Measurements from ENCODE around the gene PIGQ.
A peak's percentile ranks its signal among the peaks of the same experiment; 100 is the strongest.

The PIGQ gene

DNA sequence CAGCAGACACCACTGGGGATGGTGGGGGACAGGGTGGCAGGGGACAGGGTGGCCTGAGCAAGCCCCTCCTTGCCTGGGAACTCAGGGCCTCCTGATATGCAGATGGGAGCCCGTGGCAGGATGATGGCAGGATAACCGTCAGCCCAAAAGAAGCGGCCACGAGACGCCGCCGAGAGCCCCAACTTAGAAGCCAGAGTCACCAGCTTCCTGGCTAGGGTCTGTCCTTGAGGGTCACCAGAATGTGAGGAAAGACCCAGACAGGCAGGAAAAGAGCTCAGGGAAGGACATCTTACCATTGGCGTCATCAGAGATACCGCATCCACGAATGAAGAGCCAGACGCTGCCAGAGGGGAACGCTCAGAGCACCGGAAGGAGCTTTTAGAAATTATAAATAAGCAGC is 39.5 kb downstream of the PIGQ start:
- H3K4me3 ChIP-seq (ENCODE audit: low read depth, low read length), result no peak overlapping the region
- DNase-seq, result no peak
- H3K36me3 ChIP-seq, result peaks cover 14% of the 10 kb centered on the region
- H3K27me3 ChIP-seq (ENCODE audit: insufficient read depth, low read depth, severe bottlenecking), result no peaks in the 10 kb centered on the region
- H3K27ac ChIP-seq, result peak overlapping the region; percentile 23; the same call in 1 of the 2 replicates
- TF ChIP-seq, protein P1, sequence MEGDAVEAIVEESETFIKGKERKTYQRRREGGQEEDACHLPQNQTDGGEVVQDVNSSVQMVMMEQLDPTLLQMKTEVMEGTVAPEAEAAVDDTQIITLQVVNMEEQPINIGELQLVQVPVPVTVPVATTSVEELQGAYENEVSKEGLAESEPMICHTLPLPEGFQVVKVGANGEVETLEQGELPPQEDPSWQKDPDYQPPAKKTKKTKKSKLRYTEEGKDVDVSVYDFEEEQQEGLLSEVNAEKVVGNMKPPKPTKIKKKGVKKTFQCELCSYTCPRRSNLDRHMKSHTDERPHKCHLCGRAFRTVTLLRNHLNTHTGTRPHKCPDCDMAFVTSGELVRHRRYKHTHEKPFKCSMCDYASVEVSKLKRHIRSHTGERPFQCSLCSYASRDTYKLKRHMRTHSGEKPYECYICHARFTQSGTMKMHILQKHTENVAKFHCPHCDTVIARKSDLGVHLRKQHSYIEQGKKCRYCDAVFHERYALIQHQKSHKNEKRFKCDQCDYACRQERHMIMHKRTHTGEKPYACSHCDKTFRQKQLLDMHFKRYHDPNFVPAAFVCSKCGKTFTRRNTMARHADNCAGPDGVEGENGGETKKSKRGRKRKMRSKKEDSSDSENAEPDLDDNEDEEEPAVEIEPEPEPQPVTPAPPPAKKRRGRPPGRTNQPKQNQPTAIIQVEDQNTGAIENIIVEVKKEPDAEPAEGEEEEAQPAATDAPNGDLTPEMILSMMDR (IDR thresholded peaks at IDR 0.05; ENCODE audit: low read depth, low read length), result no peak
- H3K9me3 ChIP-seq (ENCODE audit: severe bottlenecking), result peaks cover 11% of the 10 kb centered on the region

DNA sequence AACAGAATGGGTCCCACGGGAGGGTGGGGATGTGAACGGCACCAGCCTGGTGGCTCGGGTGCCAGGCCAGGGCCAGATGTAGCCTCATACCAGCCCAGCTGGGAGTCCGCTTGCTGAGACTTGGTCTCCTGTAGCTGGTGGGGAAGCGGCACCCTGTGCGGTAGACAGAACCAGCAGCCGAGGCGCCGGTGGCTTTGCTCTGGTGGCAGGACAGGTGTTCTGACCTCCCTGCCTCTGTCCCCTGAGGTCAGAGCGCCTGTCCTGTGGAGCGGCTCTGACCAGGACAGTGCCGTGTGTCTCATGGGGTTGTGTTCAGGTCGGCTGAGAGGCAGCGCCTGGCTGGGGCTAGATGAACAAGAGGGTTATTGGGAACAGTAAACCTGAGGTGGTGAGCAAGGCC is 40.2 kb downstream of the PIGQ start:
- H3K4me3 ChIP-seq (ENCODE audit: low read depth, low read length), result no peak overlapping the region
- peak overlapping the region; percentile 23 for H3K27ac ChIP-seq
- DNase-seq, result no peak
- TF ChIP-seq, protein P1 (IDR thresholded peaks at IDR 0.05; ENCODE audit: low read depth, low read length), result no peak
- H3K36me3 ChIP-seq, result peaks cover 11% of the 10 kb centered on the region
- peaks cover 5% of the 10 kb centered on the region for H3K9me3 ChIP-seq (ENCODE audit: severe bottlenecking)
- no peaks in the 10 kb centered on the region for H3K27me3 ChIP-seq (ENCODE audit: insufficient read depth, low read depth, severe bottlenecking)

DNA sequence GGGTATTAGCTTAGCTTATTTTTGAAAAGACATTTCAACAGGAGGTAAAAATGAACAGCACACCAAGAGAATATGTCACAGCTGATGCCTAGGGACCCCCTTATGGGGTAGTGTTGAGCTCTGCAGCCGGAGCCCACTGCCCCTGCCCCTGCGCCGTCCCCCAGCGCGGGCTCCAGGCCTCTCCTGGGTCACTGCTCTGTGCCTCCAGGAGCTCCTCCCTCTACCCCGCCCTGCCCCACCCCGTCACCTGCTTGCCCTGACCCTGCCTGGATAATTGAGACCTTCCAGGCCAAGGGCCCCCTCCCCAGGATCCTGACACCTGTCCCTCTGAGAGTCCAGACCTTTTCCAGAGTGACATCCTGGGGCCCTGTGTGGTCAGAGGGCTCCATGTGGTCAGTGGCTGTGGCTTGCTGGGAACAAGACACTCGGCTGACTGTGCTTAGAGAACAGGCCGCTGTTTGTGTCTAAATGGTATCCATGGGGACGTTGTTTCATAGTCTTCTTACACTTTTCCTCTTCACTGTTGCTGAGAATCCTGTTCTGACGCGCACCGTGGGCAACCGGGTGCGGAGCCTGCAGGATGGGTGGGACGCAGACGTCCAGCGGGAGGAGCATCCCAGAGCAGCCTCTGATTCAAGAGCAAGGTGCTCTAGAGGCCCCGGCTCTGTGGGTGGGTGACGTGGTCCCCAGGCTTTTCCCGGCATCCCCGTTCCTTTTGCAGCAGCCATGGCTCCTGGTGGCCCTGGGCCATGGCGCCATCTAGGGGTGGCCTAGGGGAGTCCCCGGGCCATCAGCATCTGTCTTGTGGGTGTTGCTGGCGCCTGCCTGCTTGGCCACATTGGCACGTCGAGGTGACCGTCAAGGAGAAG is 41.0 kb downstream of the PIGQ start:
- peak; percentile 90 for DNase-seq
- peaks cover 5% of the 10 kb centered on the region for H3K36me3 ChIP-seq
- no peaks in the 10 kb centered on the region for H3K9me3 ChIP-seq (ENCODE audit: severe bottlenecking)
- H3K27me3 ChIP-seq (ENCODE audit: insufficient read depth, low read depth, severe bottlenecking), result no peaks in the 10 kb centered on the region
- TF ChIP-seq, protein P1 (IDR thresholded peaks at IDR 0.05; ENCODE audit: low read depth, low read length), result peak; percentile 96
- H3K4me3 ChIP-seq (ENCODE audit: low read depth, low read length), result no peak overlapping the region
- peak overlapping the region; percentile 23 for H3K27ac ChIP-seq

DNA sequence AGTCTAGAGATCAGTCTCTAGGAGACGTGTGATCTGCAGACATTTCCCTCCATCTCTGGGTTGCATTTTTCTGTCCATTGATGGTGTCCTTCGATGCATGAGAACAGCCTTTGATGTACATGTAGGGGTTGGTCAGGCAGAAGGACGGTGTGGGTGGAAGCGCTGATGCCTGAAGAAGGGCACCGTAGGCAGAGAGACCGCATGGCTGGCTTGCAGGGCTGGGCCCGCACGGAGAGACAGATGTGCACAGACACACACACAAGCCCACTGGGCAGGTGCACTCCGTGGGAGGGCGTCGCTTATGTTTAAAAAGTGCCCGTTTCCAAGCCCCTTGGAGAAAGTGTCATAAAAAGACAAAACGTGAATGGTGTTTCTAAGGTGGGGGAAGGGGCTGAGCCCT is 45.4 kb downstream of the PIGQ start:
- Histone ChIP-seq H3K36me3 (peaks cover 16% of the 10 kb centered on the region), H3K27me3 (ENCODE audit: insufficient read depth, low read depth, severe bottlenecking) (no peaks in the 10 kb centered on the region), H3K4me3 (ENCODE audit: low read depth, low read length) (no peak overlapping the region), H3K9me3 (ENCODE audit: severe bottlenecking) (no peaks in the 10 kb centered on the region), H3K27ac (no peak overlapping the region)
- TF ChIP-seq, protein P1 (IDR thresholded peaks at IDR 0.05; ENCODE audit: low read depth, low read length), result no peak
- no peak for DNase-seq

DNA sequence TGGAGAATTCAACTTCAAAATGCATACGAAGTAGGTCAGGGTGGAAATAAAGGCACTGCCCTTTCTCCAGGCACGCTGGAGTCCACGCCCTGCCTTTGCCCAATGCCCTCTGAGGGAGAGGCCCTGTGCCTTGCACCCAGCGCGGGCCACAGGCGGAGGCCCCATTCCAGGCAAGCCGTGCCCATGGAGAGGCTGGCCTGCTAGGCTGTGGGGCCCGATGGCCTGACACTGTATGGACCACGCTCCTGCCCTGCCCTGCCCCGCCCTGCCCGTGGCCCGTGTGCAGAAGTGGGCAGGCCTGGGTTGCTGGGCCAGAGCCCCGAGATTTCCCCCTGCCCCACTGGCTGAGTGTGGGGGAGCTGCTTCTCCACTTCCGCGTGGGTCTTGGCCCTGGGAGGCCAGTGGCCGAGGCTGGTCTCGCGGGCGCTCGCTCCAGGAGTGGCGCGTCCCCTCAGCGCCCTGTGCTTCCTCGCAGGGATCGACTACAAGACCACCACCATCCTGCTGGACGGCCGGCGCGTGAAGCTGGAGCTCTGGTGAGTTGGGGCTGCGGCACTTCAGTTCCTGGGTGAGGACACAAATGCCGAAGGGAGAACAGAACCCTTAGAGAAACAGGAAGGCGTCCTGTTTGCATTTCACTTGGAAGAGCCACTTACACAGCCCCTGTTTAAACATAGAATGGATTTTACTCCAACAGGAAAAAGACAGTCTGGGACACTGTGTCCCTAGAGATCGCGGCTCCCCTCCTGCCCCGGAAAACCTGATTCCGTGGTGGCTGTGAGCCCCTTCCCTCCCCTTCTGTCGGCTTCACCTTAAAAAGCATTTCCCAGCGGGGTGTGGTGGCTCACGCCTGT is 47.2 kb downstream of the PIGQ start:
- no peak for DNase-seq
- no peaks in the 10 kb centered on the region for H3K9me3 ChIP-seq (ENCODE audit: severe bottlenecking)
- H3K36me3 ChIP-seq, result peaks cover 18% of the 10 kb centered on the region
- no peak overlapping the region for H3K4me3 ChIP-seq (ENCODE audit: low read depth, low read length)
- H3K27me3 ChIP-seq (ENCODE audit: insufficient read depth, low read depth, severe bottlenecking), result no peaks in the 10 kb centered on the region
- TF ChIP-seq, protein P1 (IDR thresholded peaks at IDR 0.05; ENCODE audit: low read depth, low read length), result no peak
- peak overlapping the region; percentile 62 for H3K27ac ChIP-seq
